ENCODE data around the gene FCAR. TPM values are rescaled to one million over a fixed set of nuclear protein-coding genes. Genes with fewer than 3 reads are reported as not detected.
"Not testable (repeated sequence)": the region's sequence is repeated elsewhere in the genome, so short reads cannot be mapped to it uniquely, and the experiment has no call there.

FCAR gene
- total RNA-seq (2021; ENCODE audit: unreplicated experiment) (not detected), Bru-seq, nascent RNA (not detected), BruChase-seq, experiment 1, labeled RNA remaining after a 2-hour chase (not detected), BruChase-seq, experiment 2, labeled RNA remaining after a 6-hour chase (not detected)
- not detected for polyA plus RNA-seq (2012; ENCODE audit: insufficient read length)
- long read RNA-seq: 0 reads

DNA sequence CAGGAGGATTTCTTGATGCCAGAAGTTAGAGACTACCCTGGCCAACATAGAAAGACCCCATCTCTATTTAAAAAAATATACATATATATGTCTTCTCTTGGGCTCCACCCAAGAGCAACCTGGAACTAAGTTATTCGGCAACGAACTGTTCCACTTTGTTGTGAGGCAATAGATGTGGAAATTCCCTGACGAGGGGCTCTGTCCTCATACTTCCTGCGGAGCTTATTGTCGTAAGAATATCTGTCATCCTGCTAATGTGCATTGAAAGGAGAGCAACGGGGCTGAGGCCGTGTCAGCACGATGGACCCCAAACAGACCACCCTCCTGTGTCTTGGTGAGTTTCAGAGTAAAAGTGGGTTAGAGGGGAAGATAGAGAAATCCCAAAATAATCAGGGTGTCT, at the start of gene FCAR:
Gene FCAR (plus strand): TSS at position 246 of the 400 bp plus-strand sequence. CDS start 55 bp downstream, at position 301.
- Histone ChIP-seq H3K27me3 (ENCODE audit: control insufficient read depth, insufficient read depth, low read length) (peaks cover 11% of the 10 kb centered on the region), H3K4me3 (ENCODE audit: low read depth in 2 of 2, low read length in 2 of 2) (no peak within 1 kb of the TSS), H3K36me3 (ENCODE audit: control insufficient read depth, insufficient read depth, low read length) (no peaks in the 10 kb centered on the region), H3K27ac (ENCODE audit: low read length) (no peak within 1 kb of the TSS), H3K9me3 (ENCODE audit: control insufficient read depth, insufficient read depth, low read depth, low read length) (no peaks in the 10 kb centered on the region), H3K4me1 (ENCODE audit: control insufficient read depth, insufficient read depth, low read length) (no peaks in the 10 kb centered on the region)
- in situ Hi-C loops (cut with HindIII; ENCODE audit: low pct_unique_long_range_greater_than_20kb, low sequenced_read_pairs): no loop called here
- intact Hi-C loops (cut with micrococcal nuclease; ENCODE audit: unreplicated experiment): no loop called here
- POLR2A ChIA-PET: no interaction called here
- CTCF ChIA-PET: no interaction called here
- TF ChIP-seq TCF7L2 (IDR thresholded peaks at IDR 0.05; ENCODE audit: low read depth, low read length) (no peak), POLR2AphosphoS5 (IDR thresholded peaks at IDR 0.05; ENCODE audit: low read depth, low read length) (no peak), SIN3A (IDR thresholded peaks at IDR 0.05; ENCODE audit: borderline replicate concordance, insufficient read depth, low read depth, low read length) (no peak)
- TF ChIP-seq, protein P1, sequence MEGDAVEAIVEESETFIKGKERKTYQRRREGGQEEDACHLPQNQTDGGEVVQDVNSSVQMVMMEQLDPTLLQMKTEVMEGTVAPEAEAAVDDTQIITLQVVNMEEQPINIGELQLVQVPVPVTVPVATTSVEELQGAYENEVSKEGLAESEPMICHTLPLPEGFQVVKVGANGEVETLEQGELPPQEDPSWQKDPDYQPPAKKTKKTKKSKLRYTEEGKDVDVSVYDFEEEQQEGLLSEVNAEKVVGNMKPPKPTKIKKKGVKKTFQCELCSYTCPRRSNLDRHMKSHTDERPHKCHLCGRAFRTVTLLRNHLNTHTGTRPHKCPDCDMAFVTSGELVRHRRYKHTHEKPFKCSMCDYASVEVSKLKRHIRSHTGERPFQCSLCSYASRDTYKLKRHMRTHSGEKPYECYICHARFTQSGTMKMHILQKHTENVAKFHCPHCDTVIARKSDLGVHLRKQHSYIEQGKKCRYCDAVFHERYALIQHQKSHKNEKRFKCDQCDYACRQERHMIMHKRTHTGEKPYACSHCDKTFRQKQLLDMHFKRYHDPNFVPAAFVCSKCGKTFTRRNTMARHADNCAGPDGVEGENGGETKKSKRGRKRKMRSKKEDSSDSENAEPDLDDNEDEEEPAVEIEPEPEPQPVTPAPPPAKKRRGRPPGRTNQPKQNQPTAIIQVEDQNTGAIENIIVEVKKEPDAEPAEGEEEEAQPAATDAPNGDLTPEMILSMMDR (IDR thresholded peaks at IDR 0.05): no peak
- TF ChIP-seq, protein P2, sequence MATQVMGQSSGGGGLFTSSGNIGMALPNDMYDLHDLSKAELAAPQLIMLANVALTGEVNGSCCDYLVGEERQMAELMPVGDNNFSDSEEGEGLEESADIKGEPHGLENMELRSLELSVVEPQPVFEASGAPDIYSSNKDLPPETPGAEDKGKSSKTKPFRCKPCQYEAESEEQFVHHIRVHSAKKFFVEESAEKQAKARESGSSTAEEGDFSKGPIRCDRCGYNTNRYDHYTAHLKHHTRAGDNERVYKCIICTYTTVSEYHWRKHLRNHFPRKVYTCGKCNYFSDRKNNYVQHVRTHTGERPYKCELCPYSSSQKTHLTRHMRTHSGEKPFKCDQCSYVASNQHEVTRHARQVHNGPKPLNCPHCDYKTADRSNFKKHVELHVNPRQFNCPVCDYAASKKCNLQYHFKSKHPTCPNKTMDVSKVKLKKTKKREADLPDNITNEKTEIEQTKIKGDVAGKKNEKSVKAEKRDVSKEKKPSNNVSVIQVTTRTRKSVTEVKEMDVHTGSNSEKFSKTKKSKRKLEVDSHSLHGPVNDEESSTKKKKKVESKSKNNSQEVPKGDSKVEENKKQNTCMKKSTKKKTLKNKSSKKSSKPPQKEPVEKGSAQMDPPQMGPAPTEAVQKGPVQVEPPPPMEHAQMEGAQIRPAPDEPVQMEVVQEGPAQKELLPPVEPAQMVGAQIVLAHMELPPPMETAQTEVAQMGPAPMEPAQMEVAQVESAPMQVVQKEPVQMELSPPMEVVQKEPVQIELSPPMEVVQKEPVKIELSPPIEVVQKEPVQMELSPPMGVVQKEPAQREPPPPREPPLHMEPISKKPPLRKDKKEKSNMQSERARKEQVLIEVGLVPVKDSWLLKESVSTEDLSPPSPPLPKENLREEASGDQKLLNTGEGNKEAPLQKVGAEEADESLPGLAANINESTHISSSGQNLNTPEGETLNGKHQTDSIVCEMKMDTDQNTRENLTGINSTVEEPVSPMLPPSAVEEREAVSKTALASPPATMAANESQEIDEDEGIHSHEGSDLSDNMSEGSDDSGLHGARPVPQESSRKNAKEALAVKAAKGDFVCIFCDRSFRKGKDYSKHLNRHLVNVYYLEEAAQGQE (IDR thresholded peaks at IDR 0.05; ENCODE audit: insufficient read depth in 1 of 2, low read depth in 2 of 2, low read length in 1 of 2): no peak
- DNase-seq (ENCODE audit: low read depth, low spot score): no peak
- no TSS peak for BruUV-seq (replicated peaks)
- no peak for ATAC-seq

DNA sequence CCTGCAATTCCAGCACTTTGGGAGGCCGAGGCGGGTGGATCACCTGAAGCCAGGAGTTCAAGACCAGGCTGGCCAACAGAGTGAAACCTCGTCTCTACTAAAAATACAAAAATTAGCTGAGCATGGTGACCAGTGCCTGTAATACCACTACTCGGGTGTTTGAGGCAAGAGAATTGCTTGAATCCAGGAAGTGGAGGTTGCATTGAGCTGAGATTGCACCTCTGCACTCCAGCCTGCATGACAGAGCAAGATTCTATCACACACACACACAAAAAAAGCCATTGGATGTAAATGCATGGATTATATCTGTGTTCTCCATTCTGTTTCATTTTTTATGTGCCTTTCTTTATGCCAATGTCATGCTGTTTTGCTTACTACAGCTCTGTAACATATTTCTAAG, 49.6 kb upstream of the FCAR start:
- ATAC-seq; BruUV-seq (replicated peaks); H3K9me3 ChIP-seq (ENCODE audit: control insufficient read depth, insufficient read depth, low read depth, low read length); CTCF ChIA-PET; H3K27ac ChIP-seq (ENCODE audit: low read length); H3K27me3 ChIP-seq (ENCODE audit: control insufficient read depth, insufficient read depth, low read length); in situ Hi-C loops (cut with HindIII; ENCODE audit: low pct_unique_long_range_greater_than_20kb, low sequenced_read_pairs); intact Hi-C loops (cut with micrococcal nuclease; ENCODE audit: unreplicated experiment); POLR2A ChIA-PET; DNase-seq (ENCODE audit: low read depth, low spot score); H3K4me3 ChIP-seq (ENCODE audit: low read depth in 2 of 2, low read length in 2 of 2); H3K36me3 ChIP-seq (ENCODE audit: control insufficient read depth, insufficient read depth, low read length); H3K4me1 ChIP-seq (ENCODE audit: control insufficient read depth, insufficient read depth, low read length): not testable (repeated sequence)

DNA sequence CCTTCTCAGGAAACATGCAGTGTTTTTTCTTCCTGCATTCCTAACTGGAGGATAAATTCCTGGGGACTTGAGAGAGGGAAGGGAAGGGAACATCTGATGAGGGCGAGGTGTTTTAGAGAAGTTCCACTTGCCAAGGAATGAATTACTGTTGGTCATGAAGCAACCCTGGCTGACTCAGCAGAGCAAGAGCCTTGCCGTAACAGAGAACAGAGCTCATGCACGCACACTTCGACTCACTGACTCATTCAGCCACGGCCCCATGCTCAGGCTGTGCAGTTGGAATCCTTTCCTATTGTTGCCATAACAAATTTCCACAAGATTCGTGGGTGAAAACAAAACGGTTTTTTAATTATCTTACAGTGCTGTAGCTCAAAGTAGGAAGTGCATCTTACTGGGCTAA, 48.7 kb upstream of the FCAR start:
- H3K4me1 ChIP-seq (ENCODE audit: control insufficient read depth, insufficient read depth, low read length); H3K36me3 ChIP-seq (ENCODE audit: control insufficient read depth, insufficient read depth, low read length); POLR2A ChIA-PET; CTCF ChIA-PET; BruUV-seq (replicated peaks); DNase-seq (ENCODE audit: low read depth, low spot score); ATAC-seq; intact Hi-C loops (cut with micrococcal nuclease; ENCODE audit: unreplicated experiment); H3K9me3 ChIP-seq (ENCODE audit: control insufficient read depth, insufficient read depth, low read depth, low read length); in situ Hi-C loops (cut with HindIII; ENCODE audit: low pct_unique_long_range_greater_than_20kb, low sequenced_read_pairs); H3K27me3 ChIP-seq (ENCODE audit: control insufficient read depth, insufficient read depth, low read length); H3K27ac ChIP-seq (ENCODE audit: low read length); H3K4me3 ChIP-seq (ENCODE audit: low read depth in 2 of 2, low read length in 2 of 2): not testable (repeated sequence)

DNA sequence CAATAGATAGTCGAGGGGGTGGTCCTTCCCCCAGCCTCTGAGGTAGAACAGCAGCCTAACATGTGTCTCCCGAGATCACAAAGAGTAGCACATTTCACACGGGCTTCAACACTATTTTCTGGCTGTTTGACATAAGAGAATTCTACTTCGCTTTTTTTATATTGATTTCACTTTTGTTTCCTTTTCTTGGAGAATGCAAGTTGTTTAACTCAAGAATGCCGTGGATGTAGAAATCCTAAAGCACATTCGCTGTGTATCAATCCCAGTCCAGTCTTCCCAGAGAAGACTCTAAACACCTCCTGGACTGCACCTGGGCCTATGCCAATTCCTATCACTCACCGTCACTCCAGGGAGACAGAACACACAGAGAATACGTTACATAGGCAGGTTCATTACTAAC, 46.0 kb upstream of the FCAR start:
- intact Hi-C loops (cut with micrococcal nuclease; ENCODE audit: unreplicated experiment); H3K4me3 ChIP-seq (ENCODE audit: low read depth in 2 of 2, low read length in 2 of 2); CTCF ChIA-PET; H3K27me3 ChIP-seq (ENCODE audit: control insufficient read depth, insufficient read depth, low read length); BruUV-seq (replicated peaks); H3K4me1 ChIP-seq (ENCODE audit: control insufficient read depth, insufficient read depth, low read length); ATAC-seq; DNase-seq (ENCODE audit: low read depth, low spot score); in situ Hi-C loops (cut with HindIII; ENCODE audit: low pct_unique_long_range_greater_than_20kb, low sequenced_read_pairs); POLR2A ChIA-PET; H3K9me3 ChIP-seq (ENCODE audit: control insufficient read depth, insufficient read depth, low read depth, low read length); H3K36me3 ChIP-seq (ENCODE audit: control insufficient read depth, insufficient read depth, low read length); H3K27ac ChIP-seq (ENCODE audit: low read length): not testable (repeated sequence)

DNA sequence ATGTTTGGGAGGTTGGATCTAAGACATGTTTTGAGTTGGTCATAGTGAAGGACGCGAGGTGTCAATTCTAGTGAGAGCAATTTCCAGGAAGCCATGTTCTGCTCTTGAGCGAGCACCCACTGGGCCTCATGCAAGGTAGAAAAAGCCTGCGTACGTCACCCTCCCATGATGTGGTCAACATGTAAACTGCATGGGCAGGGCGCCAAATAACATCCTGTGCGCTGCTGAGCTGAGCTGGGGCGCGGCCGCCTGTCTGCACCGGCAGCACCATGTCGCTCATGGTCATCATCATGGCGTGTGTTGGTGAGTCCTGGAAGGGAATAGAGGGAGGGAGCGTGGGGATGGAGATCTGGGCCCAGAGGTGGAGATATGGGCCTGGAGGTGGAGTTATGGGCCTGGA, 41.5 kb upstream of the FCAR start, which contains the start of gene KIR2DS4:
Gene KIR2DS4 (plus strand): TSS at position 181 of the 400 bp plus-strand sequence.
- H3K36me3 ChIP-seq (ENCODE audit: control insufficient read depth, insufficient read depth, low read length); CTCF ChIA-PET; in situ Hi-C loops (cut with HindIII; ENCODE audit: low pct_unique_long_range_greater_than_20kb, low sequenced_read_pairs); H3K4me3 ChIP-seq (ENCODE audit: low read depth in 2 of 2, low read length in 2 of 2); POLR2A ChIA-PET; BruUV-seq (replicated peaks); H3K27me3 ChIP-seq (ENCODE audit: control insufficient read depth, insufficient read depth, low read length); H3K27ac ChIP-seq (ENCODE audit: low read length); H3K9me3 ChIP-seq (ENCODE audit: control insufficient read depth, insufficient read depth, low read depth, low read length); ATAC-seq; H3K4me1 ChIP-seq (ENCODE audit: control insufficient read depth, insufficient read depth, low read length); DNase-seq (ENCODE audit: low read depth, low spot score): not testable (repeated sequence)
- intact Hi-C loops (cut with micrococcal nuclease; ENCODE audit: unreplicated experiment): loop anchor here (5.0 kb wide), 1 partner anchor 60 kb away; no protein-coding TSS in a partner anchor

Data from Panc1 (cell line).